ENCODE data around the gene HECW1.

- no peak for TF ChIP-seq CTCF (conservative IDR thresholded peaks at IDR 0.05; ENCODE audit: low read length)
- TF ChIP-seq EZH2phosphoT487 (IDR thresholded peaks at IDR 0.05; ENCODE audit: borderline replicate concordance) = no peak
Measured at GRCh38 chr7:43337191-43337590, 224.7 kb downstream of the HECW1 start.
